Colonic mucosa (tissue), 4 donors: ENCODE results near the gene TSPAN5. TPM values are rescaled to one million over a fixed set of nuclear protein-coding genes. Genes with fewer than 3 reads are reported as not detected.

Experiments used
- DNase-seq: peaks from one replicate; pipeline ENCODE4 v3.0.0-alpha.2; 2020
- H3K27ac ChIP-seq: fragments of 200-600 bp; one replicate; pipeline ENCODE4 v1.8.0; 2021
- H3K27me3 ChIP-seq: fragments of 200-600 bp; one replicate; pipeline ENCODE4 v1.8.0; 2021
- H3K36me3 ChIP-seq: fragments of 200-600 bp; one replicate; pipeline ENCODE4 v1.8.0; 2021
- H3K4me1 ChIP-seq: fragments of 200-600 bp; one replicate; pipeline ENCODE4 v1.8.0; 2021; ENCODE audit warnings: mild to moderate bottlenecking
- H3K4me3 ChIP-seq: fragments of 200-600 bp; one replicate; pipeline ENCODE4 v1.8.0; 2021
- H3K9ac ChIP-seq, 2 donors: one replicate each; pipeline ENCODE4 v1.7.0; 2013; ENCODE audit warnings: control low read depth in 2 of 2, low read depth in 2 of 2, low read length in 2 of 2
- H3K9me3 ChIP-seq: fragments of 200-600 bp; one replicate; pipeline ENCODE4 v1.8.0; 2021
- intact Hi-C: fragments of 100-400 bp; cut with DNase I; formaldehyde crosslinking; loops from one replicate; pipeline ENCODE4 v1.14.1; 2022
- total RNA-seq, 2 donors: library from RNA; stranded (reverse); fragmentation: NEBNext Ultra II Directional in 1 of 2; extraction: Animal tissue kit (Norgen Biotek cat#: 25700) in 1 of 2; gene quantifications; one replicate each; pipeline ENCODE4 v1.2.1, GENCODE V29; 2021
- TF ChIP-seq, protein P1 (sequence below): fragments of 200-600 bp; IDR thresholded peaks from one replicate; pipeline ENCODE4 v1.8.0; 2022; ENCODE audit warnings: antibody characterized with exemption, mild to moderate bottlenecking
- donor health status: healthy.
- donor health status: DM: no; HTN: no; CAD: no.
- donor health status: DM: no; HTN: no; CAD: no.

TSPAN5 gene
- total RNA-seq, 2 donors from 2014 or later: 5.3 to 5.6 TPM

DNA sequence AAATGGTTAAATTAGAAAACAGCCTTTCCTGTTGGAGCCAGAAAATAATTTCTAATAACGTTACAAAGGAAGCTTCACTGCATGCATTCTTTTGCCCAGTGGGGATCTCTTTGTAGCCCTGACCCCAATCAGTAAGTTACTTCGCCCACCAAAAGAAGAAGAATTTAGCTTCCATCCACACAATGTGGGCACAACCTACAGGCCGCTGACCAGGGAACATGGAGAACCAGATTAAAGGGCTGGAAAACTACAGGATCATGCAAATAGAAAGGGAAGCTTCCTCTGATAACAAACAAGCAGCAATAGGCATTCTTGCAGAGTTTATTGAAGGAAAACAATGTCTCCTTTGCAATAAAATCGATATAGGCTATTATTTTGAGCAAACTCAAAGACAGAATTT is 21.3 kb upstream of the TSPAN5 start:
- Histone ChIP-seq H3K9ac (no peak overlapping the region), H3K4me1 (no peaks in the 10 kb centered on the region), H3K27me3 (no peaks in the 10 kb centered on the region), H3K4me3 (no peak overlapping the region), H3K27ac (no peak overlapping the region), H3K9me3 (no peaks in the 10 kb centered on the region), H3K36me3 (no peaks in the 10 kb centered on the region)
- TF ChIP-seq, protein P1, sequence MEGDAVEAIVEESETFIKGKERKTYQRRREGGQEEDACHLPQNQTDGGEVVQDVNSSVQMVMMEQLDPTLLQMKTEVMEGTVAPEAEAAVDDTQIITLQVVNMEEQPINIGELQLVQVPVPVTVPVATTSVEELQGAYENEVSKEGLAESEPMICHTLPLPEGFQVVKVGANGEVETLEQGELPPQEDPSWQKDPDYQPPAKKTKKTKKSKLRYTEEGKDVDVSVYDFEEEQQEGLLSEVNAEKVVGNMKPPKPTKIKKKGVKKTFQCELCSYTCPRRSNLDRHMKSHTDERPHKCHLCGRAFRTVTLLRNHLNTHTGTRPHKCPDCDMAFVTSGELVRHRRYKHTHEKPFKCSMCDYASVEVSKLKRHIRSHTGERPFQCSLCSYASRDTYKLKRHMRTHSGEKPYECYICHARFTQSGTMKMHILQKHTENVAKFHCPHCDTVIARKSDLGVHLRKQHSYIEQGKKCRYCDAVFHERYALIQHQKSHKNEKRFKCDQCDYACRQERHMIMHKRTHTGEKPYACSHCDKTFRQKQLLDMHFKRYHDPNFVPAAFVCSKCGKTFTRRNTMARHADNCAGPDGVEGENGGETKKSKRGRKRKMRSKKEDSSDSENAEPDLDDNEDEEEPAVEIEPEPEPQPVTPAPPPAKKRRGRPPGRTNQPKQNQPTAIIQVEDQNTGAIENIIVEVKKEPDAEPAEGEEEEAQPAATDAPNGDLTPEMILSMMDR: no peak
- DNase-seq: no peak
- intact Hi-C loops: no loop called here

DNA sequence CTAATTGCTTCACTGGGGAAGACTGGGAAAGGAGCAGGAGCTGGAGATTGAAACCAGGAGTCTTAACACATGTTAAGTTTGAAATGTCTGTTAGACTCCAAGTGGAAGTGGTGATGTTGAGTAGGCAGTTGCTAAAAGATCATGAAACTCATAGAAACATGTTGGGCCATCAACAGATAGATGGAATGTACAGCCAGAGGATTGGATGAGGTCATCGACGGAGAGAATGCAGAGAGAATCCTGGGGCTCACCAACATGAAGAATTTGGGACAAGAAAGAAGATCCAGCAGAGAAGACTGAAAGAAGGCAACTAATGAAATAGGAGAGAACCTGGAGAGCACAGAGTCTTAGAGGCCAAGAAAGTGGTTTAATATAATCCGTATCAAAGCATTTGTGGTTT is 19.4 kb upstream of the TSPAN5 start:
- intact Hi-C loops: no loop called here

DNA sequence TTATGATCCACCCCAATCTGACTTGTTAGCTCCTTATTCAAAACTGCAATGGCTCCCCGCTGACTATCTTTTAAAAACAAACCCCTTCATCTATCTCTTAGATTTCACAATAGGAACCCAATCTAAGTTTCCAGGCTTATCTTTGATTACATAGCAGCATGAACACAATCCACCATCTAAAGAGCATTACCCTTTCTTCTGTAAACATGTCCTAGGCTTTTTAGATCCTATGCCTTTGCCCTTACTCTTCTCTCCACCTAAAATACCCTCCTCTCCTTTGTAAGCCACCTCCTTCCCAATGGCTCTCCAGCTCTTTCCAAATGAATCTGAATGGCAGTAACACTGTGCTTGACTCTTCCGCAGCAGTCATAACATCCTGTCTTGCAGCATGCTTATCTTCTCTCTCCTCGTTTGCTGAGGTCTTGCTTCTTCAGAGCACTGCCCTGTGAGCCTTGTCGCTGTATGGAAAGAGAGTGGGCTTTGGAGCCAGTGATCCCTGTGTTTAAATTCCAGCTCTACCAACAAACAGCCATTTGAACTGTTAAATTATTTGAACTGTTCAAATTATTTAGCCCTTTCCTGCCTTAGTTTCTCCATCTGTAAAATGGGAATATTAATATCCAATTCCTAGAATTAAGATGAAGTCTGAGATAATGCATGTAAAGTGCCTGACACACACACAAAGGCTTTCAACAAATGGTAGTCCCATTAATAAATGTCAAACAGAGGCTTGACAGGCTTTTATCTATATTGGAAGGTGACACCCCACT is 16.2 kb upstream of the TSPAN5 start:
- TF ChIP-seq, protein P1: no peak
- Histone ChIP-seq H3K27me3 (no peaks in the 10 kb centered on the region), H3K9ac (no peak overlapping the region), H3K9me3 (no peaks in the 10 kb centered on the region), H3K4me1 (no peaks in the 10 kb centered on the region), H3K27ac (no peak overlapping the region), H3K36me3 (no peaks in the 10 kb centered on the region), H3K4me3 (no peak overlapping the region)
- intact Hi-C loops: no loop called here
- no peak for DNase-seq

More for the DNA sequence above, 19.4 kb upstream of the TSPAN5 start:
- Histone ChIP-seq H3K27me3 (no peaks in the 10 kb centered on the region), H3K9me3 (no peaks in the 10 kb centered on the region), H3K27ac (no peak overlapping the region), H3K4me3 (no peak overlapping the region), H3K4me1 (no peaks in the 10 kb centered on the region), H3K36me3 (no peaks in the 10 kb centered on the region), H3K9ac (no peak overlapping the region)
- TF ChIP-seq, protein P1: no peak
- no peak for DNase-seq

DNA sequence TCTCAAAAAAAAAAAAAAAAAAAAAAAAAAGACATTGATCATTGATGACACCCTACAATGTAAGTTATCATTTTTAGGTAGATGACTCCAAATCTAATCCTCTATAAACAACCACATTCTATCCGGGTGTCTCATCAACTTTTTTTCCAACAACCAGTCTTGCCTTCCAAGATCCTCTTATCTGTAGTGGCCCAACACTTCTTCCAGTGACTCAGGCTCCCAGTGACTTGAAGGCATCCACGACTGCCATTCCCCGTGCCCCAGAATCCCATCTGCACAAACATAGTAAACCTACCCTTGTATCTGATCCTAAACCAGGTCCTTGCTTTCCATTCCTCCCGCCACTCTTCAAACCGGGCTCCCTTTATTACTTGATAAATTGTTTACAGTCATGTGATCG is 15.6 kb upstream of the TSPAN5 start:
- H3K4me1 ChIP-seq: no peaks in the 10 kb centered on the region
- intact Hi-C loops: no loop called here
- H3K9ac ChIP-seq: no peak overlapping the region
- DNase-seq: no peak
- H3K4me3 ChIP-seq: no peak overlapping the region
- TF ChIP-seq, protein P1: no peak
- H3K27me3 ChIP-seq: no peaks in the 10 kb centered on the region
- H3K27ac ChIP-seq: no peak overlapping the region
- no peaks in the 10 kb centered on the region for H3K36me3 ChIP-seq
- no peaks in the 10 kb centered on the region for H3K9me3 ChIP-seq

DNA sequence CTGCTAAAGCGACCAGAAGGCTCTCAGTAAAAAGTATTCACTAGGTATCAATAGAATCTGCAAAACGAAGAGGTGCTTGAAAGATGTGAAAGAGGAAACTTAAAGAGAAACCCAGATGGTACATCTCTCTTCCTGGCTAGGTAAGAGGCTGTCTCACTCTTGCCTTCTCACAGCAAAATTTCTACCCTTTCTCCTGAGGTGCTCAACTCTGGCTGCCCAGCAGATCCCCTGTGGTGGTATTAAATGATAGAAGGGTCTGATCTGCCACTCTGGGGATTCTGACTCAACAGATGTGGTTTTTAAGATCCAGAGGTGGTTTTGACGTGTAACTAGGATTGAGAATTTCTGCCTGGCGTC is 14.9 kb upstream of the TSPAN5 start:
- no peak for DNase-seq
- Histone ChIP-seq H3K9me3 (no peaks in the 10 kb centered on the region), H3K27me3 (no peaks in the 10 kb centered on the region), H3K36me3 (no peaks in the 10 kb centered on the region), H3K27ac (no peak overlapping the region), H3K4me1 (no peaks in the 10 kb centered on the region), H3K4me3 (no peak overlapping the region), H3K9ac (no peak overlapping the region)
- intact Hi-C loops: no loop called here
- TF ChIP-seq, protein P1: no peak
